HG02973 (cell line): Measurements from ENCODE around the gene XRRA1.
"Not testable (repeated sequence)": the region's sequence is repeated elsewhere in the genome, so short reads cannot be mapped to it uniquely, and the experiment has no call there.

Experiments
- ATAC-seq: cut with Tn5 transposase; IDR thresholded peaks from one replicate; pipeline ENCODE4 v1.9.1; 2021; ENCODE audit warnings: moderate library complexity; ENCODE audit not compliant: unreplicated experiment

Gene XRRA1, protein sequence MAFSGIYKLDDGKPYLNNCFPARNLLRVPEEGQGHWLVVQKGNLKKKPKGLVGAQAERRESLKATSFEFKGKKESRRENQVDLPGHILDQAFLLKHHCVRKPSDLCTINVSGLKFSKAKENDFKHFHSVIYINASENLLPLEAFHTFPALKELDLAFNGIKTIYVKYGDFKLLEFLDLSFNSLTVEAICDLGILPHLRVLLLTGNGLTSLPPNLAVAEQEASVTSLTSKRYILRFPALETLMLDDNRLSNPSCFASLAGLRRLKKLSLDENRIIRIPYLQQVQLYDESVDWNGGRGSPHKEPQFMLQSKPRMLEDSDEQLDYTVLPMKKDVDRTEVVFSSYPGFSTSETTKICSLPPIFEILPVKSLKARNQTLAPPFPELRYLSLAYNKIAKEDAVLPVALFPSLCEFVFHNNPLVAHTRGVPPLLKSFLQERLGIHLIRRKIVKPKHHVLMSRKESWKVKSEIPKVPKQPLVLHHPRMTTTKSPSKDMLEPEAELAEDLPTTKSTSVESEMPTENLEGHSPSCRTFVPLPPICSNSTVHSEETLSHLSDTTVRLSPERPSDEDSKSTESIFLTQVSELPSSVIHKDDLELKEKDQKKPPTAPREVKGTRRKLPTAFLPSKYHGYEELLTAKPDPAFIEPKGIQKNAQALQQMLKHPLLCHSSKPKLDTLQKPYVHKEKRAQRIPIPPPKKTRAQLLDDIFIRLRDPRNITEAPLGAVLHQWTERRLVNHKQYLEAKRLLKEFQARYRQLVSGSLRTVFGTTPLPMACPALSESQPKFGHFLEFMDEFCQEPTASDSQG

DNA sequence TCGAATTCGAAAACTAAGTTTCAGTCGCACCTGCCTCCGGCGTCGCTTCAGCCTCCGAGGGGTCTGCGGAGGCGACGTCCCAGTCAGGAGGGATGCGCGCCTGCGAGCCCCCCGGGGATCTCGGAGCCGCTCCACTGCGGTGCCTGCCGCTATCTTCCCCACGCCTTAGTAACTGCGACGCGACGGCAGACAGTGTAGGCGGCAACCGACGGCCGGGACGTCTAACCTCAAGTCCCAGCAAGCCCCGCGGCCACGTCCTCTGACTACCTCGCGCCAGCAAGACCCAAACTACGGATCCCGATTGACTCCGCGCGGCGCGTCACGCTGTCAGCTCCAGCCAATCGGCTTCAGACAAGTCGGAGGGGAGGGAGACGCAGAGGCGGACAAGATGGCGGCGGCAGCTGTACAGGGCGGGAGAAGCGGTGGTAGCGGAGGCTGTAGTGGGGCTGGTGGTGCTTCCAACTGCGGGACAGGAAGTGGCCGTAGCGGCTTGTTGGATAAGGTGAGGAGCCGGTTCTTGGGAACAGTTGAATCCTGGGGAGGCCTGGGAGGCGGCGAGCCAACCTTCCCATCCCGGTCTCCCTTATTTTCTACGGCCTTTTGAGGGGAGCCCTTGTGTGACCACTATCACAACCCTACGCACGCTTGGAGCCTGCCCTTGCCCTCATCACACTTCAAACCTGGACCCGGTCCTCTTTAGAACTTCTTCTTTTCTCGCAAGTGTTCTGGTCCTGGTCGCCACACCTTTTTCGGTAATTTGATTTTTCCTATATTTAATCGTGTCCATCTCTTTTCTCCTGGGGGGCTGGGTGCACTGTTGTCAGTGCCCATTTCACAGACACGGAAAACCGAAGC, at the start of gene XRRA1, which contains the start of gene SPCS2:
XRRA1 (minus strand) TSS at position 194 of the 855 bp plus-strand sequence. CDS start 8,213 bp downstream, outside the sequence.
SPCS2 (plus strand) TSS at position 369 of the 855 bp plus-strand sequence; CDS start at position 389, 20 bp downstream.
- ATAC-seq: peak; percentile 85

- ATAC-seq: peak; percentile 52
Measured at GRCh38 chr11:74992852-74993251, 44.0 kb upstream of the XRRA1 start.

DNA sequence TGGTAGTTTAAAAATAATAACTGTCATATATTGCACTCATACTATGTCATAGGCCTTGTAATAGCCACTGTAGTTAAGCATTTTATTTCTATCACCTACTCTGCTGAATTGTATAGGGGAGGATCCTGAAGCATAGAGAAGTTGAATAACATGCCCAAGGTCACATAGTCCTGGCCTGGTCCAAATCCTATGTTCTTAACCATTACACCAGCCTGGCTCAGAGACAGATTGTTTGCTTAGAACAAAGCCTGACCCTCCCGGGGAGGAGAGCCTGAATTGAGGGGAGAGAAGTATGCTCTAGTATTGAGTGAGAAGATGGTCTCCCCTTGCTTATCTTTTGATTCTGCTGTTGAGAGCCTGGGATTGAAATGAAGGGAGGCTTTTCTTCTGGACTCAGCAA, 42.0 kb upstream of the XRRA1 start:
- no peak for ATAC-seq

GRCh38 chr11:74990150-74990549, 41.3 kb upstream of the XRRA1 start:
- ATAC-seq: not testable (repeated sequence)

DNA sequence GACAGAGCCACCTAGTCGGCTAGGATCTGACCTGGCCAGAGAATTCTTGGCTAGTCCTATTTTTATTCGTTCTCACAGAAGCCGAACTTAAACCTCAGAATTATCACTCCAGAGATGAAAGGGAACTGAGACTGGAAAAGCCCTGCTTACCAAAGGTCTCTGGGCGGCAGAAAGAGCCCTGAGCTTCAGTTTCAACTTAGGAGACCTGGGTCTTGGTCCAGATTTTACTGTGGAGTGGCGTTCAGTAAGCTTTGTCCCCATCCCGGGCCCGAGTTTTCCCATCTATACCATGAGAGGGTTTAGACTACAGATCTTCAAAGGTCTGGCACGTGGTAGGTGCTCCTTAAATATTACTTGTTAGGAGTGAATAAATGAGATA, 40.4 kb upstream of the XRRA1 start:
- no peak for ATAC-seq

GRCh38 chr11:74988541-74989259, 39.8 kb upstream of the XRRA1 start, which contains the start of gene NEU3:
NEU3 (plus strand) TSS chr11:74988933; CDS start chr11:74989061, 128 bp downstream.
- ATAC-seq: peak; percentile 64

GRCh38 chr11:74984730-74985129, 35.8 kb upstream of the XRRA1 start:
- ATAC-seq: no peak

- no peak for ATAC-seq
Measured at GRCh38 chr11:74984070-74984469, 35.2 kb upstream of the XRRA1 start.

- ATAC-seq: no peak
Measured at GRCh38 chr11:74981888-74982287, 33.0 kb upstream of the XRRA1 start.

GRCh38 chr11:74980634-74981033, 31.7 kb upstream of the XRRA1 start:
- ATAC-seq: no peak

GRCh38 chr11:74978041-74978440, 29.1 kb upstream of the XRRA1 start:
- no peak for ATAC-seq

DNA sequence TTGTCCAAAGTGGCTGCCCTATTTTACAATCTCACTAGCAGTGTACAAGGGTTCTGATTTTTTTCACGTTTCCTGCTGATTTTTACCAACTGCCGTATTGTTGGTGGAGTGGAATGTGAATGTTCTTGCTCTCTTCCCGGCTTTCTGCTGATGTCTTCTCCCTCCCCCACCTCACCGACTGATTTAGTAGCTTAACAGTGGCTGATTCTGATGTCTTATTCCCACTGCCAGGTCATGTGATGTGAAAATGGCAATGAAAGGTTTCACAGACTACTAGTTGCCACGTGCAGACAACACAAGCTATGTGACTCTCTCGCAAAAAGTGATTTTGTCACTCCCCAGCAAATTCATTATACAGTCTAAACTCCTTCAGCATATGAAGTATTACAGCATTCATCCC, 22.5 kb upstream of the XRRA1 start:
- no peak for ATAC-seq

- no peak for ATAC-seq
Measured at GRCh38 chr11:74970852-74971395, 22.0 kb upstream of the XRRA1 start.

- no peak for ATAC-seq
Measured at GRCh38 chr11:74966651-74967050, 17.8 kb upstream of the XRRA1 start.

DNA sequence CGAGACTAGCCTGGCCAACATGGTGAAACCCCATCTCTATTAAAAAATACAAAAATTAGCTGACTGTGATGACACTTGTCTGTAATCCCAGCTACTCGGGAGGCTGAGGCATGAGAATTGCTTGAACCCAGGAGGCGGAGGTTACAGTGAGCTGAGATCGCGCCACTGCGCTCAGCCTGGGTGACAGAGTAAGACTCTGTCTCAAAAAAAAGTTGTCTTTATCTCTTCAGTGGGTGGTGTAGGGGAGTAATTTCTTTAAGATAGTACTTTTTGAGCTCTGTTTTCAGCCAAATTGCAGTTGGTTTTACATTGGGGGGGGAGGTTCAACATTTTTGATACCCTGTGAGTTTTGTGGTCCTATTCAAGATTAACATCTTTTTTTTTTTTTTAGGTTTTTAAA, 11.2 kb upstream of the XRRA1 start:
- ATAC-seq: not testable (repeated sequence)

DNA sequence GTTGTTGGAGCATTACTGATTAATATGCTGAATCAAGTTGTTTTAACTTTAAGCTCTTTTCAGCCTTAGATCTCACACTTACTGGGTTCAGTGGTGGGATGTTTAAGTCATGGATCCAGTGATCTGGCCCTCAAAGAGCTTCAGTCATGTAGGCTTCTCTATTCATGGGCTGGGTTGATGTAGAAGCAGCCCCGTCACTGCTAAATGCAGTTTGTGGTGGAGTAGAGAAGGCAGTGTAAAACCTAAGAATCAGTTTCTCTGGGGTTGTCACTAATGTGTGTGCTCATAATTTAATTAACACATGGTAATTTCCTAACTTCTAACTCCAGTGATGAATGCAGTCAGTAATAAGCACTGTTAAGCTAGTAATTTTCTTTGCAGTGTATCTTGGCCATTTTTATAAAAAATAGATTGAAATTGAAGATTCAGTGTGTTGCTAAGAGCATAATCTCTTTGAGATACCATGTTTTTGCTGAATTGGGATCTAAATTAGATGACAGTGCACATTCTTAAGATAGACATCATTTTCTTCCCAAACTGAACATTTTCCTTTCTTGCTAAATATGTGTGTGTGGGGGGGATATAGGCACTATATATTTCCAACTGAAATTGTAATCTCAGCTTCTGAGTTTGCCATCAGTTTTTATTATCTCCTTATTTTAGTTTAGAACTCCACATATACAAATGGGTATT, 9.2 kb upstream of the XRRA1 start:
- ATAC-seq: no peak

- ATAC-seq: no peak
Measured at GRCh38 chr11:74956397-74957015, 7.6 kb upstream of the XRRA1 start.

DNA sequence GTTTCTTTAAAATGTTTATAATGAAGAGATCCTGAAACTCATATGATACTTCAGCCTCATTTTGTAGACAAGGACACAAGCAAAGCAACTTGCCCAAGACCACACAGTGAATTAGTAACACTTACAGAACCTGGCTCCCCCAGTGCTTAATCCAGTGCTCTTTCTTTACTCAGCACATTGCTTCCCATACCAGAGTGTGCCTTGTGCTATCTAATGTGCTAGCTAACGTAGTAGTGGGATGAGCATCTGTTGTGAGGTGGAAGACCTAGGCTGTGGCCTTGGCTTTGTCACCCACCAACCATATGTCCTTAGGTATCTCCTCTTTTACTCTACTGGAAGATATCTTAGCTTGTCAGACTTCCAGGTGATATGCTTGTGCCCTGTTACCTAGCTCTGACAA, 5.3 kb upstream of the XRRA1 start:
- no peak for ATAC-seq

DNA sequence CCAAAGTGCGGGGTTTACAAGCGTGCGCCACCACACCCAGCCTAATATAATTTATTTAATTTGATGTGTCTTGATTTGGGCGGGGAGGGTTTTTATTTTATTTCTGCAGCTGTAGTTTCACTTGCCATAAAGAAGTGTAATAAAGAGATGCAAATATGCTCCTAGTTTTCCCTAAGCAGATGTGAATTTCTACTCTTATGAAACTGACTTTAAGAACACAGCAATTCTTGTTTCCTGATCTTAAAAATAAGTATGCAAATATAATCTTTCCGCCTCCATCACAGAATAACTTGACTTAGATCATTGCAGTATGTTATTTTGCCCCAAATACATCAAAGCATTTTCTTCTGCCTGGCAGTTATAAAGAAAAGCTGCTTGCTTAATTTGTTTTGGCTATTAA, 4.6 kb upstream of the XRRA1 start:
- ATAC-seq: no peak
